ENCODE data around the gene TRAK2. TPM values are rescaled to one million over a fixed set of nuclear protein-coding genes. Genes with fewer than 3 reads are reported as not detected.
A peak's percentile ranks its signal among the peaks of the same experiment; 100 is the strongest.

The TRAK2 gene
- total and polyA plus RNA-seq, 11 donors, result 41.2 to 201 (median 145) TPM

DNA sequence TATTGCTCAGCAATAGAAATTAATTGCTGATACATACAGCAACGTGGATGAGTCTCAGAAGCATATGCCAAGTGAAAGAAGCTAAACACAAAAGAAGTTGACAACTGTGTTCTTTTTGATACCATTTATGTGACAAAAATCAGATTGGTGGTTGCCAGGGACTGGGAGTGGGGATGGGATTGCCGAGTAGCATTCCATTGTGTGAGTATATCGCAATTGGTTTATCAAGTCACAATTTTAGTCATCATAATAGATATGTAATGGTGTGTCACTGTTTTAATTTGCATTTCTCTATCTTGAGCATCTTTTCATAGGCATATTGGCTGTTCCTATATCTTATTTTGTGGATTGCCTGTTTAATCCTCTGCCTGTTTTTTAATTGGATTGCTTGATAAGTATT, 21.2 kb upstream of the TRAK2 start:
- no peak overlapping the region for H3K27ac ChIP-seq
- intact Hi-C loops (cut with DNase I), result loop anchor here in 2 of 10 donors (5.0 to 10.0 kb wide), 2 partner anchors 80 to 252 kb away; no protein-coding TSS in a partner anchor
- H3K9me3 ChIP-seq, result no peaks in the 10 kb centered on the region
- no peak for DNase-seq
- peaks cover 0 to 7% (median 0%) of the 10 kb centered on the region in 12 donors for H3K4me1 ChIP-seq
- peaks cover 0 to 93% (median 73%) of the 10 kb centered on the region in 9 donors for H3K36me3 ChIP-seq
- ATAC-seq, result no peak
- H3K4me3 ChIP-seq, result no peak overlapping the region
- no peaks in the 10 kb centered on the region for H3K27me3 ChIP-seq
- 82 to 92% (median 89%) methylated on average over 3 of the region's 3 CpGs for WGBS, 4 donors
- no peak for TF ChIP-seq POLR2A (IDR thresholded peaks at IDR 0.05)

- peaks cover 0 to 94% (median 69%) of the 10 kb centered on the region in 9 donors for H3K36me3 ChIP-seq
- intact Hi-C loops (cut with DNase I), result loop anchor here in 2 of 10 donors (5.0 to 10.0 kb wide), 2 partner anchors 80 to 253 kb away; no protein-coding TSS in a partner anchor
- ATAC-seq, result no peak
These were observed 20.6 kb upstream of the TRAK2 start for GRCh38 chr2:201471732-201472393.

DNA sequence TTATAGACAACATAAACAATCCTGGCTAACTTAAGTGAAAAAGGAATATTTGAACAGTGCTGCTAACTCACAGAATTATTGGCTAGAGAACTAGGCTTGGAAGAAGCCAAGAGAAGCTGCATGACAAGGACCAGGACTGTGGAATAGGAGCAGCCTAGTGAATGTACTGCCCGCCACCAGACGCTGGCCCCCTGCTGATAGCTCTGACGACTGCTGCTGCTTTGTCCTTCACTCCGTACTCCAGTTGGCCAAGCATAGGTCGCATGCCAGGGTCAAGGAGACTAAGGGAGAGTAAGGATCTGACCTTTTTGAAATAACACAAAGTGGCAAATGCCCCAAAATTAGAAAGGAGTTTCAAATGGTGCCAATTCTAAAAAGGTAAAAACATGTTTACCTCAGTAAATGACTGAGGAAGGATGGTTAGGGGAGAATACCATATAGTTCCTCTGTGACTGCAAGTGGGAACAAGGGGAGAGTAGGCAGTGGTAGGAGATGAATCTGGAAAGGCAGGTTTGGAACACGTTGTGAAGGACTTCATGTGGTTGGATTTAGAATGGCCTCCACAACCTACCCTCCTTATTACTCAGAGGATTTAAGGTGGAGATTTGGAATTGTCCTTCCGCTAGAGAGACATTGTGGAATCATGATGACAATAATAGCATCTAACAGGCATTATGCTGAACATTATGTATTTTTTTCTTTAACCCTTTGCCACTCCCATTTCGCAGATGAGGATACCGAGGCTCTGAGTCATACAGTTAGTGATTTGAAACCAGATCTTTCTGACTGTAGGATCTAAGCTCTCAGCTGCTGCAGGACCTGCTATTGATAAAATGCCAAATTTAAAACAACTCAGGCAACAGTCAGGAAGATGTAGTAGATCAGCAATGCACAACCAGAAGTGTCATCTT, 19.8 kb upstream of the TRAK2 start:
- no peaks in the 10 kb centered on the region for H3K9me3 ChIP-seq
- H3K27ac ChIP-seq, result peak overlapping the region in 3 of 12 donors; percentile 14 to 25 (median 20)
- H3K4me1 ChIP-seq, result peaks cover 0 to 13% (median 2%) of the 10 kb centered on the region in 12 donors
- peaks cover 0 to 95% (median 69%) of the 10 kb centered on the region in 9 donors for H3K36me3 ChIP-seq
- DNase-seq (peak in 2 of 5 donors; percentile 39 to 47), ATAC-seq (peak in 3 of 4 donors; percentile 80 to 89 (median 86))
- H3K27me3 ChIP-seq, result no peaks in the 10 kb centered on the region
- intact Hi-C loops (cut with DNase I), result loop anchor here in 2 of 10 donors (5.0 to 10.0 kb wide), 2 partner anchors 79 to 254 kb away; no protein-coding TSS in a partner anchor
- H3K4me3 ChIP-seq, result no peak overlapping the region
- WGBS, 4 donors, result 68 to 72% (median 69%) methylated on average over 9 of the region's 9 CpGs
- no peak for TF ChIP-seq POLR2A (IDR thresholded peaks at IDR 0.05)
- TF ChIP-seq, protein P1, sequence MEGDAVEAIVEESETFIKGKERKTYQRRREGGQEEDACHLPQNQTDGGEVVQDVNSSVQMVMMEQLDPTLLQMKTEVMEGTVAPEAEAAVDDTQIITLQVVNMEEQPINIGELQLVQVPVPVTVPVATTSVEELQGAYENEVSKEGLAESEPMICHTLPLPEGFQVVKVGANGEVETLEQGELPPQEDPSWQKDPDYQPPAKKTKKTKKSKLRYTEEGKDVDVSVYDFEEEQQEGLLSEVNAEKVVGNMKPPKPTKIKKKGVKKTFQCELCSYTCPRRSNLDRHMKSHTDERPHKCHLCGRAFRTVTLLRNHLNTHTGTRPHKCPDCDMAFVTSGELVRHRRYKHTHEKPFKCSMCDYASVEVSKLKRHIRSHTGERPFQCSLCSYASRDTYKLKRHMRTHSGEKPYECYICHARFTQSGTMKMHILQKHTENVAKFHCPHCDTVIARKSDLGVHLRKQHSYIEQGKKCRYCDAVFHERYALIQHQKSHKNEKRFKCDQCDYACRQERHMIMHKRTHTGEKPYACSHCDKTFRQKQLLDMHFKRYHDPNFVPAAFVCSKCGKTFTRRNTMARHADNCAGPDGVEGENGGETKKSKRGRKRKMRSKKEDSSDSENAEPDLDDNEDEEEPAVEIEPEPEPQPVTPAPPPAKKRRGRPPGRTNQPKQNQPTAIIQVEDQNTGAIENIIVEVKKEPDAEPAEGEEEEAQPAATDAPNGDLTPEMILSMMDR (IDR thresholded peaks at IDR 0.05), result peak in 8 of 12 donors; percentile 9 to 44 (median 24)

More at GRCh38 chr2:201471732-201472393, 20.6 kb upstream of the TRAK2 start:
- Histone ChIP-seq H3K4me1 (peaks cover 0 to 7% (median 0%) of the 10 kb centered on the region in 12 donors), H3K4me3 (no peak overlapping the region), H3K9me3 (no peaks in the 10 kb centered on the region), H3K27ac (no peak overlapping the region), H3K27me3 (no peaks in the 10 kb centered on the region)
- no peak for DNase-seq
- no peak for TF ChIP-seq POLR2A (IDR thresholded peaks at IDR 0.05)
- TF ChIP-seq, protein P1 (IDR thresholded peaks at IDR 0.05), result no peak
- WGBS, 4 donors, result 71 to 78% (median 76%) methylated on average over 3 of the region's 3 CpGs

GRCh38 chr2:201467666-201468065, 16.4 kb upstream of the TRAK2 start:
- peaks cover 0 to 94% (median 57%) of the 10 kb centered on the region in 9 donors for H3K36me3 ChIP-seq
- ATAC-seq, result no peak

More at GRCh38 chr2:201467666-201468065, 16.4 kb upstream of the TRAK2 start:
- H3K27ac ChIP-seq, result peak overlapping the region in 2 of 12 donors; percentile 38 to 73
- no peaks in the 10 kb centered on the region for H3K9me3 ChIP-seq
- intact Hi-C loops (cut with DNase I), result loop anchor here in 2 of 10 donors (5.0 to 10.0 kb wide), 3 partner anchors 65 to 257 kb away; no protein-coding TSS in a partner anchor
- TF ChIP-seq, protein P1 (IDR thresholded peaks at IDR 0.05), result no peak
- TF ChIP-seq POLR2A (IDR thresholded peaks at IDR 0.05), result no peak
- no peak for DNase-seq
- H3K27me3 ChIP-seq, result no peaks in the 10 kb centered on the region
- H3K4me3 ChIP-seq, result no peak overlapping the region
- H3K4me1 ChIP-seq, result peaks cover 0 to 28% (median 10%) of the 10 kb centered on the region in 12 donors

Measured in heart left ventricle (tissue), 16 donors.